Hepatocyte (in vitro differentiated cells): ENCODE results near the gene GET3. TPM values are rescaled to one million over a fixed set of nuclear protein-coding genes. Genes with fewer than 3 reads are reported as not detected.

Experiments used
- DNase-seq: peaks from one replicate; pipeline ENCODE4 v3.0.0-alpha.2; 2016; ENCODE audit warnings: low spot score
- H2AFZ ChIP-seq: fragments of 200-600 bp; sonication (generic); 2 replicates; pipeline ENCODE4 v1.6.0; 2016; ENCODE audit warnings: antibody characterized with exemption, mild to moderate bottlenecking
- H3K27ac ChIP-seq: fragments of 200-600 bp; sonication (generic); 2 replicates; pipeline ENCODE4 v1.5.1; 2016; ENCODE audit warnings: mild to moderate bottlenecking
- H3K27me3 ChIP-seq: fragments of 200-600 bp; sonication (generic); 2 replicates; pipeline ENCODE4 v1.6.1; 2016
- H3K36me3 ChIP-seq: fragments of 200-600 bp; sonication (generic); replicated peaks from 2 replicates; pipeline ENCODE4 v1.5.1; 2016; ENCODE audit warnings: low read depth; ENCODE audit not compliant: insufficient read depth
- H3K4me1 ChIP-seq: fragments of 200-600 bp; sonication (generic); 2 replicates; pipeline ENCODE4 v1.5.1; 2016; ENCODE audit warnings: mild to moderate bottlenecking, moderate library complexity; ENCODE audit not compliant: insufficient read depth
- H3K4me2 ChIP-seq: fragments of 200-600 bp; sonication (generic); 2 replicates; pipeline ENCODE4 v1.6.0; 2016
- H3K4me3 ChIP-seq: fragments of 200-600 bp; sonication (generic); 2 replicates; pipeline ENCODE4 v1.5.1; 2016; ENCODE audit warnings: mild to moderate bottlenecking
- H3K79me2 ChIP-seq: fragments of 200-600 bp; sonication (generic); 2 replicates; pipeline ENCODE4 v1.6.0; 2017; ENCODE audit warnings: mild to moderate bottlenecking
- H3K9me2 ChIP-seq: fragments of 200-600 bp; sonication (generic); replicated peaks from 2 replicates; pipeline ENCODE4 v1.6.0; 2017; ENCODE audit warnings: mild to moderate bottlenecking; ENCODE audit not compliant: insufficient read depth
- H3K9me3 ChIP-seq: fragments of 200-600 bp; sonication (generic); 2 replicates; pipeline ENCODE4 v1.5.1; 2016; ENCODE audit warnings: low read depth, mild to moderate bottlenecking
- H4K20me1 ChIP-seq: fragments of 200-600 bp; sonication (generic); 2 replicates; pipeline ENCODE4 v1.6.0; 2016; ENCODE audit warnings: mild to moderate bottlenecking; ENCODE audit not compliant: insufficient read depth, poor library complexity, severe bottlenecking
- EZH2 ChIP-seq: fragments of 200-600 bp; sonication (generic); IDR thresholded peaks from 2 replicates; pipeline ENCODE4 v1.6.1; 2016; ENCODE audit warnings: antibody characterized with exemption, mild to moderate bottlenecking, borderline replicate concordance
- EZH2phosphoT487 ChIP-seq: fragments of 200-600 bp; sonication (generic); IDR thresholded peaks from one replicate; pipeline ENCODE4 v1.6.1; 2018; ENCODE audit warnings: antibody characterized with exemption, mild to moderate bottlenecking, low read depth, moderate library complexity; ENCODE audit not compliant: unreplicated experiment, severe bottlenecking
- WGBS: methylation state at CpG from one replicate; pipeline ENCODE4 v1.1.6; 2016; ENCODE audit warnings: low lambda C conversion rate; ENCODE audit errors: missing lambda C conversion rate; 5-methylcytosine and 5-hydroxymethylcytosine counted together
- polyA plus RNA-seq: library from polyadenylated mRNA; unstranded; fragments of >200 nt; fragmentation: Nextera tagmentation; extraction: Ambion mirVana; gene quantifications from 2 replicates; pipeline ENCODE4 v1.2.1, GENCODE V29; 2016
- total RNA-seq: library from RNA; depleted of rRNA; stranded (reverse); fragments of >200 nt; gene quantifications from 2 replicates; pipeline ENCODE4 v1.2.3, GENCODE V29; 2014
- TF ChIP-seq, protein P1 (sequence below): fragments of 200-600 bp; sonication (generic); IDR thresholded peaks from 2 replicates; pipeline ENCODE4 v1.5.1; 2016; ENCODE audit warnings: antibody characterized with exemption, mild to moderate bottlenecking; ENCODE audit not compliant: poor library complexity

GET3 gene
- total and polyA plus RNA-seq, 2 experiments from 2014 or later, result 52.3 to 108 TPM

- peak overlapping the region; percentile 99 for H3K27ac ChIP-seq
- TF ChIP-seq EZH2, result no peak
- no peak for TF ChIP-seq EZH2phosphoT487
- TF ChIP-seq, protein P1, sequence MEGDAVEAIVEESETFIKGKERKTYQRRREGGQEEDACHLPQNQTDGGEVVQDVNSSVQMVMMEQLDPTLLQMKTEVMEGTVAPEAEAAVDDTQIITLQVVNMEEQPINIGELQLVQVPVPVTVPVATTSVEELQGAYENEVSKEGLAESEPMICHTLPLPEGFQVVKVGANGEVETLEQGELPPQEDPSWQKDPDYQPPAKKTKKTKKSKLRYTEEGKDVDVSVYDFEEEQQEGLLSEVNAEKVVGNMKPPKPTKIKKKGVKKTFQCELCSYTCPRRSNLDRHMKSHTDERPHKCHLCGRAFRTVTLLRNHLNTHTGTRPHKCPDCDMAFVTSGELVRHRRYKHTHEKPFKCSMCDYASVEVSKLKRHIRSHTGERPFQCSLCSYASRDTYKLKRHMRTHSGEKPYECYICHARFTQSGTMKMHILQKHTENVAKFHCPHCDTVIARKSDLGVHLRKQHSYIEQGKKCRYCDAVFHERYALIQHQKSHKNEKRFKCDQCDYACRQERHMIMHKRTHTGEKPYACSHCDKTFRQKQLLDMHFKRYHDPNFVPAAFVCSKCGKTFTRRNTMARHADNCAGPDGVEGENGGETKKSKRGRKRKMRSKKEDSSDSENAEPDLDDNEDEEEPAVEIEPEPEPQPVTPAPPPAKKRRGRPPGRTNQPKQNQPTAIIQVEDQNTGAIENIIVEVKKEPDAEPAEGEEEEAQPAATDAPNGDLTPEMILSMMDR, result no peak
- H2AFZ ChIP-seq, result peak overlapping the region; percentile 55
- H4K20me1 ChIP-seq, result no peaks in the 10 kb centered on the region
- H3K4me3 ChIP-seq, result peak overlapping the region; percentile 41
- WGBS, result 25% methylated on average over 12 of the region's 12 CpGs
- H3K36me3 ChIP-seq, result no peaks in the 10 kb centered on the region
- H3K4me1 ChIP-seq, result peaks cover 68% of the 10 kb centered on the region
- DNase-seq, result no peak
- H3K9me3 ChIP-seq, result no peaks in the 10 kb centered on the region
- no peaks in the 10 kb centered on the region for H3K27me3 ChIP-seq
- H3K4me2 ChIP-seq, result peak overlapping the region; percentile 98
- H3K9me2 ChIP-seq, result no peaks in the 10 kb centered on the region
- peaks cover 2% of the 10 kb centered on the region for H3K79me2 ChIP-seq
Measured at GRCh38 chr19:12782174-12782423, 44.8 kb downstream of the GET3 start.

DNA sequence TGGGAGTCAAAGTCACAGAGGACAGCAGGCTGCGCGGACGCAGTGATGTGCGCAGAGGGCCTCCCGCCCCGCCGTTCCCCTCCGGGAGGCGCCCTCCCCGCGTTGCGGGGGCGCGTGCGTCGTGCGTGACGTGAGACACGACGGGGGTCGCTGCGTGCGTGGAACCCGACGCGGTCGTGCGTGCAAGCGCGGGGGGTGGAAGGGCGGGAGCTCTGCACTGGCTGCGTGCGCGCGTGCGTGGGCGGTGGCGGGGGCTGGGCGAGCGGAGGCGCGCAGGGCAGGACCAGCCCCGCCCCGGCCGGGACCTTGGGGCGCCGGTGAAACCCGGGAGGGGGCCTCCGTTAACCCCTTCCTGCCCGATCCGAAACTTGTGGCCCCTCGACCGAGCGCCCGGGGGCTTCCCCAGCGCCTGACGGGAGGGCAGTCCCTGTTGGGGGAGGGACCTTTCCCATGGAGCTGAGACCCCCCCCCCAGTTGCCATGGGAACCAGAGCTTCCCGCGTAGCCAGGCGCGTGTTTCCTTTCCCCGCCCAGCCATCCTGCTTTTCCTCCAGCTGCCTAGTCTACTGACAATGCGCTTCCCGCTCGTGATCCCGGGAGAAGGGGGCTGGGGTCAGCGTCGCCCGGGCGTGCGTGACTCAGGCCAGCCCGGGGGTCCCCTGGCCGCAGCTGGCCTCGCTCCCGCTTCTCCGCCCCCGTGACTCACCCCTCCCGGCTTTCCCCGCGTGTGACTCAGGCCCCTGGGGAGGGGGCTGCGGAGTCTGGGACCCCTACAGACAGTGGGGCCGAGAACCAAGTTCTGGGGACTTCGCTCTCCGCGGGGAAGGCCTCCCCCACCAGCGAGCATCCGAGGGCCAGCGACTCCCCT lies 45.4 kb downstream of the GET3 start:
- Histone ChIP-seq H3K79me2 (no peaks in the 10 kb centered on the region), H4K20me1 (no peaks in the 10 kb centered on the region), H3K4me1 (peaks cover 67% of the 10 kb centered on the region), H3K9me2 (no peaks in the 10 kb centered on the region), H2AFZ (peak overlapping the region; percentile 55), H3K9me3 (no peaks in the 10 kb centered on the region), H3K4me3 (peak overlapping the region; percentile 41), H3K36me3 (no peaks in the 10 kb centered on the region), H3K27me3 (no peaks in the 10 kb centered on the region), H3K27ac (peak overlapping the region; percentile 99), H3K4me2 (peak overlapping the region; percentile 98)
- TF ChIP-seq, protein P1, result peak; percentile 14
- no peak for TF ChIP-seq EZH2phosphoT487
- peak; percentile 89 for DNase-seq
- WGBS, result 4% methylated on average over 26 of the region's 88 CpGs

DNA sequence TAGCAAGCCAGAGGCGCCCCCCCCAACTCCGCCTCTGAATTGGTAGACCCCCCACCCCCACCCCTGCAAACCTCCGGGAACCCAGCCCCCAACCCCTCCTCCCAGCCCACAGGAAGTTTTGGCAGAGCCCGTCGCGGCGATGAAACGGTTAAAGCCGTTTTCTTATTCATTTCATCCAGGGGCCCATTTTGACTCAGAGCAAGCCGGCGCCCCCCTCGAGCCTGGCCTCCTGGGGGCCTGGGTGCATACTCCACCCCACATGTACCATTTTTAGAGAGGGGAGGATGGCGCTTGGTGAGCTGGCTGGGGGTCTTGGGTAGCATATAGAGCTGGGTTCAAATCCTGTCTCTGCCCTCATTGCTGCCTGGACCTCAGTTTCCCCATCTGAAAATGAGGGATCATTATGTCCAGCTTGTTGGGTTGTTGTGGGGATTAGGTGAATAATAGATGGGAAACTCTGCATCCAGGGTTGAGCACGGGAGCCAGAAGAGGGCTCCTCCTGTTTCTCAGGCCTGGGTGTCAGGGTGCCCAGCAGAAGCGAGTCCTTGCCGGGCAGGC lies 46.1 kb downstream of the GET3 start:
- H3K27me3 ChIP-seq, result no peaks in the 10 kb centered on the region
- no peaks in the 10 kb centered on the region for H4K20me1 ChIP-seq
- H2AFZ ChIP-seq, result no peak overlapping the region
- H3K9me3 ChIP-seq, result no peaks in the 10 kb centered on the region
- H3K4me1 ChIP-seq, result peaks cover 74% of the 10 kb centered on the region
- TF ChIP-seq, protein P1, result no peak
- TF ChIP-seq EZH2 (no peak), EZH2phosphoT487 (no peak)
- peak overlapping the region; percentile 41 for H3K4me3 ChIP-seq
- peak overlapping the region; percentile 98 for H3K4me2 ChIP-seq
- no peak for DNase-seq
- H3K79me2 ChIP-seq, result no peaks in the 10 kb centered on the region
- no peaks in the 10 kb centered on the region for H3K36me3 ChIP-seq
- WGBS, result 8% methylated on average over 14 of the region's 16 CpGs
- no peaks in the 10 kb centered on the region for H3K9me2 ChIP-seq
- peak overlapping the region; percentile 99 for H3K27ac ChIP-seq
